LNCaP clone FGC (cell line): Measurements from ENCODE around the gene VEGFB.

Experiments used
- DNase-seq: peaks from one replicate; pipeline ENCODE4 v3.0.0-alpha.2; 2011; ENCODE audit warnings: low read depth
- H3K4me3 ChIP-seq: 2 replicates; pipeline ENCODE4 v1.5.1; 2011; ENCODE audit warnings: mild to moderate bottlenecking, low read depth, low read length, control low read depth
- TF ChIP-seq, protein P1 (sequence below): IDR thresholded peaks from 2 replicates; pipeline ENCODE4 v1.5.1; 2012; ENCODE audit warnings: mild to moderate bottlenecking; ENCODE audit not compliant: control insufficient read depth, insufficient read depth; ENCODE audit errors: extremely low read depth

Gene VEGFB, protein sequence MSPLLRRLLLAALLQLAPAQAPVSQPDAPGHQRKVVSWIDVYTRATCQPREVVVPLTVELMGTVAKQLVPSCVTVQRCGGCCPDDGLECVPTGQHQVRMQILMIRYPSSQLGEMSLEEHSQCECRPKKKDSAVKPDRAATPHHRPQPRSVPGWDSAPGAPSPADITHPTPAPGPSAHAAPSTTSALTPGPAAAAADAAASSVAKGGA

DNA sequence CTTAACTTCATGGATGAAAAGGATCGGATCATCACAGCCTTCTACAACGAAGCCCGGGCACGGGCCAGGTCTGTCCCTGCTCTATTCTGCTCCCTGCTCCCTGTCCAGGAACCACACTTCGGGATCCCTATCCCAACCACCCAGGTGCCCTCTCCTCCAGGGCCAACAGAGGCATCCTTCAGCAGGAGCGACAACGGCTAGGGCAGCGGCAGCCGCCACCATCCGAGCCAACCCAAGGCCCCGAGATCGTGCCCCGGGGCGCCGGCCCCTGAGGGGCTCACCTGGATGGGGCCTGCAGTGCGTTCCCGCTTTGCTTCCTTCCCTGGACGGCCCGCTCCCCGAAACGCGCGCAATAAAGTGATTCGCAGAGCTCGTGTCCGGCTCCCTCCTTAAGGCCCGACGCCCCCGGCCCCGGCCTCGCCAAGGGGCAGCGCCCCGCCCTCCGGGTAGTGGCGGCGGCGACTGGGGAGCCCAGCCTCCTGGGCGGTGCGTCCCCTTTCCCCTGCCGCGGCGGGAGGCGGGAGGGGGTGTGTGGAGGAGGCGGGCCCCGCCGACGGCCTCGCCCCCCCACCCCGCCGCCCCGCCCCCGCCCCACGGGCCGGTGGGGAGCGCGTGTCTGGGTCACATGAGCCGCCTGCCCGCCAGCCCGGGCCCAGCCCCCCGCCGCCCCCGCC is at the start of gene VEGFB:
TSS of gene VEGFB (plus strand) at position 672 of the 674 bp plus-strand sequence. CDS start 250 bp downstream, outside the sequence.
- peak within 1 kb of the TSS; percentile 58 for H3K4me3 ChIP-seq
- TF ChIP-seq, protein P1, sequence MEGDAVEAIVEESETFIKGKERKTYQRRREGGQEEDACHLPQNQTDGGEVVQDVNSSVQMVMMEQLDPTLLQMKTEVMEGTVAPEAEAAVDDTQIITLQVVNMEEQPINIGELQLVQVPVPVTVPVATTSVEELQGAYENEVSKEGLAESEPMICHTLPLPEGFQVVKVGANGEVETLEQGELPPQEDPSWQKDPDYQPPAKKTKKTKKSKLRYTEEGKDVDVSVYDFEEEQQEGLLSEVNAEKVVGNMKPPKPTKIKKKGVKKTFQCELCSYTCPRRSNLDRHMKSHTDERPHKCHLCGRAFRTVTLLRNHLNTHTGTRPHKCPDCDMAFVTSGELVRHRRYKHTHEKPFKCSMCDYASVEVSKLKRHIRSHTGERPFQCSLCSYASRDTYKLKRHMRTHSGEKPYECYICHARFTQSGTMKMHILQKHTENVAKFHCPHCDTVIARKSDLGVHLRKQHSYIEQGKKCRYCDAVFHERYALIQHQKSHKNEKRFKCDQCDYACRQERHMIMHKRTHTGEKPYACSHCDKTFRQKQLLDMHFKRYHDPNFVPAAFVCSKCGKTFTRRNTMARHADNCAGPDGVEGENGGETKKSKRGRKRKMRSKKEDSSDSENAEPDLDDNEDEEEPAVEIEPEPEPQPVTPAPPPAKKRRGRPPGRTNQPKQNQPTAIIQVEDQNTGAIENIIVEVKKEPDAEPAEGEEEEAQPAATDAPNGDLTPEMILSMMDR = no peak
- DNase-seq = no peak

DNA sequence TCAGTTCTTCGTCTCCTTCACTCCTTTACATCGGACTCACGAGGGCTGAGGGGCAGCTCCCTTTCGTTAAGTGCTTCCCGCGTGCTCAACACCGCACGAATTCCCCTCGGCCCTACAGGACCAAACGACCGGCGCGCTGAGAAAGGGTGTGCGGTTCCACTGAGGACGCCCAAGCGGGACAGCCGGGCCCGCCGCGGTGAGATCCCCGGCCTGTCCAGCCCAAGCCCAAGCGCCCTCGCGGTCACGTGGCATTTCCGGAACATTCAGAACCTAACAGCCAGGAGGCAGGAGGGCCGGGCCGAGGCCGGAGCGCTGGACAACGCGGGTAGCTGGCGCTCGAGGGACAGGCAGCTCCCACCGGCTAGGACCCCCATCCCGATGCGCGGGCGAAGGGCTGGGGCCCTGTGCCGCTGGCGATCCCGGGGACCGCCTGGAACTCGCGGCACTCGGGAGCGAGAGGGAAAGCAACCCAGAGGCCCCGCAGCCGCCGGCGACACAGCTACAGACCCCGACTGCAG is 49.1 kb upstream of the VEGFB start:
- peak; percentile 58 for DNase-seq
- TF ChIP-seq, protein P1 = no peak
- H3K4me3 ChIP-seq = peak overlapping the region; percentile 60; the same call in 1 of the 2 replicates

DNA sequence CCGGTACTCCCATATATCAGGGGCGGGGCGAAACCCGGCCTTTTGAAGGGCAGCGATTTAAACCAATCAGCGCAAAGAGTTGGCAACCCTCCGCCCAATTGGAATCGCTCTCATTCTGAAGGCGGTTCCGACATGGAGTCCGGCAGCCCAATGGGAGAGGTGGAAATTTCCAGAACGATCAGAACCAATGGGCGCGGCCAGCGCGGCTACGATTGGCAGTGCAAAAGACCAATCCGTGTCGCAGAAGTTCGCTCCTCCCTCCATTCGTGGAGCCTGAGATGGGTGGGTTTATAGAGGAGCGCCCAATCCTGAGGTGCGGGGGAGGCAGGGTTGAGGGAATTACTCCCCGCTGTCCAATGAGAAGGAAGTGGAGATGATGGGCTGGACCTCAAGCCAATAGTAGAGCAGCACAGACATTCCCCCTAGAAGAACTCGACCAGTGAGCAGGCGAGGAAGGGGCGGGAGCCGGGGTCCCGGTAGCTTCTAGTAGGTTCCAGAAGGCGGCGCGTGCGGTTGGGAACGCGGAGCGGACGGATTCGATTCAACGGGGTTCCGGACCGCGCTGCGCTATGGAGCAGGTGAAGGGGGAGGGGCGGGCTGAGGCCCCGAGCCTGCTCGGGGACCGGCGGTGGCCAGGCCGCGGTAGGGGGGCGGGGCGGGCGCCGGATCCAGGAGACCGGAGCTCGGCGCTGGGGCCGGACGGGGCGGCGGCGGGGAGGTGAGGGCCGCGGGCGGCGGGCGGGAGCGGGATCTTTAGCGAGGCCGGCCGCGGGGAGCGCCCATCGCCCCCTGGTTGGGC is 48.5 kb upstream of the VEGFB start, which contains the start of gene STIP1:
TSS of gene STIP1 (plus strand) at position 479 of the 799 bp plus-strand sequence. CDS start at position 570, 91 bp downstream.
- TF ChIP-seq, protein P1 = peak; percentile 38
- H3K4me3 ChIP-seq = peak within 1 kb of the TSS; percentile 60; the same call in 1 of the 2 replicates
- DNase-seq = peak; percentile 100

DNA sequence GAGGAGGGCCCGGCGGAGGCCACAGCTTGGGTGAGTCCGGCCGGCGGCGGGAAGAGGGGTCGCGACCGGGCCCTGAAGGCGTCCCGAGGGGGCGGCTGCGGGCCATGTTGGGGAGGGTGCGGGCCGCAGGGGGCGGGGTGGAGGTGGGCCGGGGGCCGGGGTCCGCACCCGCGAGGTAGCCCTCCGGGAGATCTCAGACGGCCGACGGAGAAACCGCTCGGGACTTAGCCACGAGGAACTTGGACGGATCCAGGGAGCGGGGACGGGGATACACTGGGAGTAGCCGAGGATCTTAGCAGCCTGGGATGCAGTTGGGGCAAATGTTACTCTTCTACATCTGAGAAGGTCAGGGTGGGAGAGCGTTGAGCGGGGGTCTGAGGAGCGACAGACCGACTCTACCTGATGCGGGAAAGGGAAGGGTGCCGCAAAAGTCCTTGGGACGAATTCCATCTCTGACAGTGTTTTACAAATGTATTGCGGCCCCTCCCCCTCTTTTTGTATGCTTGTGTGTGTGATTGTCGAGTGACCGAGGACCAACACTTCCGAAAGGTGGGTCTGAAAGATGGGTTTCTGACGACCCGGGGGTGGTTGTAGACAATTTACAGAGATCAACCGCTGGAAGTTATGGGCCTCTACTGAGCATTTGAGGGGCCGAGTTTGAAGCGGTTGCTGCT is 47.8 kb upstream of the VEGFB start:
- H3K4me3 ChIP-seq = no peak overlapping the region
- DNase-seq = no peak
- TF ChIP-seq, protein P1 = no peak

DNA sequence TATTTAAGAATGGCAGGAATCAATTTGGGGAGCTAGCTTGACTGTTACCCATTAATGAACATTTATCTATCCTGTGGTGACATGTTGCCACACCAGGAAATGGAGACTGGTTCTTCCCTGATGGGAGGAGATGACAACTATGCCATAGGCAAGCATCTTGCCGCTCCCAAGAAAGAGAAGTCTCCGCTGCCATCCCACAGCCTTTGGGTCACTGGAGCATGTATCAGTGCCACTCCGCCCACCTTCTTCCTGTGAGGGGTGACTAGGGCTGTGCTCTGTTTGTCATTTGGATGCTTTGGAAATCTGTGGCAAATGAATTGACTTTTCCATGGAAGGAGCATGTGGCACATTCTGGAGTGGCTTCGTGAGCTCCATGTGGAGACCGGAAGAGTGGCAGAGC is 42.0 kb upstream of the VEGFB start:
- TF ChIP-seq, protein P1 = no peak
- no peak for DNase-seq
- H3K4me3 ChIP-seq = no peak overlapping the region

DNA sequence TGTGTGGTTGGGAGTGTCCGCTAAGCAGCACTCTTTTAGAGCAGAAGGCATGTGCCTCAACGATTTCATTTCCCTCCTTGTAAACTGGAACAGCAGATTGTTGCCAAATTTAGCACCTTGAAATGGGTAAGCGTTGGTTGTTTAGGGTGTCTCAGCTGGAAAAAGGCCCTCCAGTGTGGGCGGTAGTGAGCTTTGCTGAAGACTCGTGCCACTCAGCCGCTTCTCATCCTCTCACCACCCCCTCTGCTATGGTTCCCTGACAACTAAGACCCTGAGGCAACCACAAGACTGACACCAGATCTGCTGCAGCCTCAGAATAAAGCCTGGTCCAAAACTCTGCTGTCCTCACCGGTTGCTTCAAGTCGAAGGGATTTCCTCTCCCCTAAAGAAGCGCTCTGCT is 37.8 kb upstream of the VEGFB start:
- DNase-seq = no peak
- TF ChIP-seq, protein P1 = no peak
- no peak overlapping the region for H3K4me3 ChIP-seq
